Activated T-cell treated with anti-CD3 and anti-CD28 coated beads for 1 hour (primary cell): ENCODE data around the gene CRELD2.

Experiments
- DNase-seq: peaks from one replicate; pipeline ENCODE4 v3.0.0-alpha.2; 2020; ENCODE audit warnings: low read depth

The CRELD2 gene

GRCh38 chr22:49917974-49918910 lies at the start of gene CRELD2, which contains the start of gene ALG12:
Gene CRELD2, plus strand, starts transcription at chr22:49918634. Its CDS starts 136 bp downstream, at chr22:49918770.
Gene ALG12, minus strand, starts transcription at chr22:49918438. Its CDS starts 4,673 bp downstream, at chr22:49913765.
- DNase-seq, result peak; percentile 96

- no peak for DNase-seq
Observed at GRCh38 chr22:49869086-49869830, 49.2 kb upstream of the CRELD2 start.

GRCh38 chr22:49869845-49870712 lies 48.4 kb upstream of the CRELD2 start:
- DNase-seq, result no peak

GRCh38 chr22:49871482-49871881 lies 47.0 kb upstream of the CRELD2 start:
- DNase-seq, result no peak

- no peak for DNase-seq
Observed at GRCh38 chr22:49872347-49872746, 46.1 kb upstream of the CRELD2 start.

GRCh38 chr22:49873228-49873940 lies 45.0 kb upstream of the CRELD2 start:
- no peak for DNase-seq

GRCh38 chr22:49877642-49878041 lies 40.8 kb upstream of the CRELD2 start:
- DNase-seq, result no peak

GRCh38 chr22:49878206-49878605 lies 40.2 kb upstream of the CRELD2 start:
- no peak for DNase-seq

GRCh38 chr22:49879871-49880270 lies 38.6 kb upstream of the CRELD2 start:
- DNase-seq, result no peak

GRCh38 chr22:49880281-49880680 lies 38.2 kb upstream of the CRELD2 start:
- no peak for DNase-seq

GRCh38 chr22:49881856-49882255 lies 36.6 kb upstream of the CRELD2 start:
- no peak for DNase-seq

GRCh38 chr22:49882519-49883293 lies 35.7 kb upstream of the CRELD2 start:
- no peak for DNase-seq

GRCh38 chr22:49883294-49883640 lies 35.2 kb upstream of the CRELD2 start:
- DNase-seq, result no peak

GRCh38 chr22:49884075-49884474 lies 34.4 kb upstream of the CRELD2 start:
- no peak for DNase-seq

- no peak for DNase-seq
Observed at GRCh38 chr22:49884503-49885260, 33.8 kb upstream of the CRELD2 start.

- no peak for DNase-seq
Observed at GRCh38 chr22:49885281-49885680, 33.2 kb upstream of the CRELD2 start.

- no peak for DNase-seq
Observed at GRCh38 chr22:49885881-49886280, 32.6 kb upstream of the CRELD2 start.

- DNase-seq, result no peak
Observed at GRCh38 chr22:49886346-49887063, 31.9 kb upstream of the CRELD2 start.

GRCh38 chr22:49887064-49887451 lies 31.4 kb upstream of the CRELD2 start:
- no peak for DNase-seq
